ENCODE data around the gene BRAF. TPM values are rescaled to one million over a fixed set of nuclear protein-coding genes. Genes with fewer than 3 reads are reported as not detected.

Gene BRAF
- total RNA-seq, 2 donors from 2014 or later, result 45.7 to 46.7 TPM

DNA sequence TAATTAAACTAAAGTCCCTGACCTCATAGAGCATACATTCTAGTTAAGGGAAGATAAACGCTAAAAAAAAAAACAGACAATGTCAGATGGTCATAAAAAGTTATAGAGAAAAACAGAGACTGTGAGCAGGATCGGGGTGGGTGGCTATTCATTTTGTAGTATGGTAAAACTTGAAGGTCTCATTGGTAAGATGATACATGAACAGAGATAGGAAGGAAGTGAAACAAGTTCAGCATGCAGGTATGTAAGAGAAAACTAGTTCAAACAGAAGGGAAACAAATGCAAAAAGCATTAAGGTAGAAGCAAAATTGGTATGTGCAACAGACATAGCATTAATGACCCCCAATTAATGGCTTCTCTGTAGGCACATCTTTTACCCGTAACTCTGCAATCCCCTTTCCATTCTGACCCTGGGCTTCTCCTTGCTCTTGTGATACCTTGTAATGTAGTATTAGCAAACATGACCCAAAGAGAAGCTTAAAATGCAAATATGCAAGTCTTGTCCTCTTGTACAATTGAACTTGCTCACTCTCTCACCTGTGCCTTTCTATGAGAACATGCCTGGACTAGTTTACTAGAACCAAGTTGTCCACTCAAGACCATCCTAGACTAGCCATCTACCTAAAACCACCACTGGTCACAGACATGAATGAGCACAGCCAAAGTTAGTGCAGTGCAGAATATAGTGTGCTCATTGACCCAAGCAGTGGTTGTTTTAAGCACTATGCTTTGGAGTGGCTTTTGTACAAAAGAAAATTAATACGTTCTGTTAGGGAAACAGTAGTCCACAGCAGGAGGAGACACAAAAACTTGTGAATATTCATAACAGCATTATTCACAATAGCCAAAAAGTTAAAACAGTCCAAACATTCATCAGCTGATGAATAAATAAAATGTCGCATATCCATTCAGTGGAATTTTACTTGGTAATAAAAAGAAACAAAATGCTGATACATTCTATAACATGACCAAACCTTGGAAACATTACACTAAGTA lies 57.0 kb downstream of the BRAF start:
- Mint-ChIP-seq H3K4me1 (peaks cover 2% of the 10 kb centered on the region), H3K9me3 (peaks cover 4% of the 10 kb centered on the region), H3K4me3 (no peak overlapping the region), H3K27ac (no peak overlapping the region), H3K27me3 (ENCODE audit: insufficient read depth) (no peaks in the 10 kb centered on the region), H3K36me3 (ENCODE audit: low read depth) (peaks cover 19% of the 10 kb centered on the region)
- no peak for DNase-seq
- Histone ChIP-seq H3K36me3 (ENCODE audit: control insufficient read depth, insufficient read depth, low read length) (peaks cover 4% of the 10 kb centered on the region), H3K9me3 (ENCODE audit: control insufficient read depth, low read length) (peaks cover 19% of the 10 kb centered on the region), H3K4me1 (ENCODE audit: control insufficient read depth, insufficient read depth, low read length) (no peaks in the 10 kb centered on the region), H3K27ac (ENCODE audit: low read depth, low read length) (no peak overlapping the region), H3K4me3 (ENCODE audit: low read length) (no peak overlapping the region), H3K9ac (ENCODE audit: extremely low read depth, low read length, poor library complexity, severe bottlenecking) (no peak overlapping the region), H3K27me3 (ENCODE audit: control insufficient read depth, insufficient read depth, low read length, poor library complexity, severe bottlenecking) (no peaks in the 10 kb centered on the region)
- TF ChIP-seq, protein P1, sequence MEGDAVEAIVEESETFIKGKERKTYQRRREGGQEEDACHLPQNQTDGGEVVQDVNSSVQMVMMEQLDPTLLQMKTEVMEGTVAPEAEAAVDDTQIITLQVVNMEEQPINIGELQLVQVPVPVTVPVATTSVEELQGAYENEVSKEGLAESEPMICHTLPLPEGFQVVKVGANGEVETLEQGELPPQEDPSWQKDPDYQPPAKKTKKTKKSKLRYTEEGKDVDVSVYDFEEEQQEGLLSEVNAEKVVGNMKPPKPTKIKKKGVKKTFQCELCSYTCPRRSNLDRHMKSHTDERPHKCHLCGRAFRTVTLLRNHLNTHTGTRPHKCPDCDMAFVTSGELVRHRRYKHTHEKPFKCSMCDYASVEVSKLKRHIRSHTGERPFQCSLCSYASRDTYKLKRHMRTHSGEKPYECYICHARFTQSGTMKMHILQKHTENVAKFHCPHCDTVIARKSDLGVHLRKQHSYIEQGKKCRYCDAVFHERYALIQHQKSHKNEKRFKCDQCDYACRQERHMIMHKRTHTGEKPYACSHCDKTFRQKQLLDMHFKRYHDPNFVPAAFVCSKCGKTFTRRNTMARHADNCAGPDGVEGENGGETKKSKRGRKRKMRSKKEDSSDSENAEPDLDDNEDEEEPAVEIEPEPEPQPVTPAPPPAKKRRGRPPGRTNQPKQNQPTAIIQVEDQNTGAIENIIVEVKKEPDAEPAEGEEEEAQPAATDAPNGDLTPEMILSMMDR (conservative IDR thresholded peaks at IDR 0.05), result no peak
- 87 to 91% methylated on average over 4 to 5 of the region's 5 CpGs for WGBS, 2 experiments (ENCODE audit: insufficient coverage in 1 of 2, insufficient read length in 1 of 2)

DNA sequence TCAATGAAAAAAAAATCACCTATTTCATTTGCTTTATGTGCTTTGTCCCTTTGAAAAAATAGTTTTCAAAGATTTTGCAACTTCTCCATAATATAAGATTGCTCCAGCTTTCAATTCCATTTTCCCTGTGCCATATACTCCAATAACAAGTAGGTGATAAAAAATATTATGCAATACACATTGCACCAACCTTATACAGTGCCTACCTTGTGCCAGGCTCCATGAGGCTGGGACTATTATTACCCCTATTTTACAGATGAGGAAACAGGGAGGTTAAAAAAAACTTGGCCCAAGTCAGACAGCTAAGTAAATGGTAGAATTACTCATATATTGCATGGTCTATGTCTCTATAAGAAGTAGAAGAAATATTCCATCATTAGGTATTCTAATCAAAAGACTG lies 57.8 kb downstream of the BRAF start:
- Mint-ChIP-seq H3K9me3 (peaks cover 4% of the 10 kb centered on the region), H3K4me1 (peaks cover 4% of the 10 kb centered on the region), H3K27me3 (ENCODE audit: insufficient read depth) (no peaks in the 10 kb centered on the region), H3K27ac (no peak overlapping the region), H3K4me3 (no peak overlapping the region), H3K36me3 (ENCODE audit: low read depth) (peaks cover 19% of the 10 kb centered on the region)
- Histone ChIP-seq H3K4me3 (ENCODE audit: low read length) (no peak overlapping the region), H3K9me3 (ENCODE audit: control insufficient read depth, low read length) (peaks cover 19% of the 10 kb centered on the region), H3K36me3 (ENCODE audit: control insufficient read depth, insufficient read depth, low read length) (peaks cover 4% of the 10 kb centered on the region), H3K27me3 (ENCODE audit: control insufficient read depth, insufficient read depth, low read length, poor library complexity, severe bottlenecking) (no peaks in the 10 kb centered on the region), H3K9ac (ENCODE audit: extremely low read depth, low read length, poor library complexity, severe bottlenecking) (no peak overlapping the region), H3K4me1 (ENCODE audit: control insufficient read depth, insufficient read depth, low read length) (no peaks in the 10 kb centered on the region), H3K27ac (ENCODE audit: low read depth, low read length) (no peak overlapping the region)
- TF ChIP-seq, protein P1 (conservative IDR thresholded peaks at IDR 0.05), result no peak
- no peak for DNase-seq

DNA sequence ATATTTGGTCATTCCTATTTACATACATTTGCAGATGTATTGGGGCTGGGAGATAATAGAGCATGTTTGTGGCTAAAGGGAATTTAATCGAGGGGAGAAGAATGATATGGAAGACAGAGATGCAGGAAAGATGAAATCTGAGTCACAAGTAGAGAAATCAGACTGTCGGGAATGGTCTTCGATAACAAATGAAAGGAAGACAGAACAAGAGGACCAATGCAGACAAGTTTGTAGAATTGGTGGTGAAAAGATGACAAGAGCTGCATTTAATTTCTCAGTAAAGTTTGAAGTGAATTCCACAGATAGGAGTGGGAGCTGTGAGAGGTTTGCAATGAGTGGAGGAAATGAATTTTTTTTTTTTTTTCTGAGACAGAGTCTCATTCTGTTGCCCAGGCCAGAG lies 60.0 kb downstream of the BRAF start:
- H3K36me3 ChIP-seq (ENCODE audit: control insufficient read depth, insufficient read depth, low read length), result peaks cover 4% of the 10 kb centered on the region
- TF ChIP-seq, protein P1 (conservative IDR thresholded peaks at IDR 0.05), result no peak
- 96 to 98% methylated on average over 3 of the region's 3 CpGs for WGBS, 2 experiments (ENCODE audit: insufficient coverage in 1 of 2, insufficient read length in 1 of 2)
- peaks cover 19% of the 10 kb centered on the region for H3K36me3 Mint-ChIP-seq (ENCODE audit: low read depth)
- peaks cover 4% of the 10 kb centered on the region for H3K4me1 Mint-ChIP-seq
- no peak overlapping the region for H3K9ac ChIP-seq (ENCODE audit: extremely low read depth, low read length, poor library complexity, severe bottlenecking)
- no peak for DNase-seq
- H3K27me3 ChIP-seq (ENCODE audit: control insufficient read depth, insufficient read depth, low read length, poor library complexity, severe bottlenecking), result no peaks in the 10 kb centered on the region
- no peaks in the 10 kb centered on the region for H3K27me3 Mint-ChIP-seq (ENCODE audit: insufficient read depth)
- no peak overlapping the region for H3K4me3 ChIP-seq (ENCODE audit: low read length)
- H3K27ac Mint-ChIP-seq, result no peak overlapping the region
- H3K4me3 Mint-ChIP-seq, result no peak overlapping the region
- H3K4me1 ChIP-seq (ENCODE audit: control insufficient read depth, insufficient read depth, low read length), result no peaks in the 10 kb centered on the region
- peaks cover 4% of the 10 kb centered on the region for H3K9me3 Mint-ChIP-seq
- H3K27ac ChIP-seq (ENCODE audit: low read depth, low read length), result no peak overlapping the region
- H3K9me3 ChIP-seq (ENCODE audit: control insufficient read depth, low read length), result peaks cover 19% of the 10 kb centered on the region

Data from endodermal cell (in vitro differentiated cells).